ENCODE measurements around the gene IREB2.

GRCh38 chr15:78390242-78390641, 47.8 kb upstream of the IREB2 start:
- TF ChIP-seq NR2F6 (IDR thresholded peaks at IDR 0.05), result no peak
- TF ChIP-seq NR2F6 (CRISPR knock-in tag; IDR thresholded peaks at IDR 0.05), result no peak
- TF ChIP-seq EZH2 (conservative IDR thresholded peaks at IDR 0.05; ENCODE audit: low read depth, low read length), result no peak
- TF ChIP-seq REPIN1 (CRISPR knock-in tag; IDR thresholded peaks at IDR 0.05; ENCODE audit: borderline replicate concordance, low read depth), result no peak
- no peak for TF ChIP-seq PTBP1 (IDR thresholded peaks at IDR 0.05; ENCODE audit: low read depth, low read length, poor library complexity, severe bottlenecking)
- TF ChIP-seq KAT2B (IDR thresholded peaks at IDR 0.05; ENCODE audit: borderline replicate concordance, low read depth, low read length), result no peak
- TF ChIP-seq ZNF704 (CRISPR knock-in tag; IDR thresholded peaks at IDR 0.05; ENCODE audit: borderline replicate concordance), result no peak
- TF ChIP-seq ATF2 (CRISPR knock-in tag; IDR thresholded peaks at IDR 0.05), result no peak
- no peak for TF ChIP-seq SPEN (CRISPR knock-in tag; IDR thresholded peaks at IDR 0.05; ENCODE audit: low read depth)
- no peak for TF ChIP-seq ZNF747 (CRISPR knock-in tag; IDR thresholded peaks at IDR 0.05; ENCODE audit: borderline replicate concordance)

All from HepG2 (cell line).